HG03439 (cell line): Measurements from ENCODE around the gene HCRTR2.

ENCODE experiments used
- ATAC-seq: cut with Tn5 transposase; IDR thresholded peaks from one replicate; pipeline ENCODE4 v1.9.1; 2021; ENCODE audit warnings: mild to moderate bottlenecking, moderate library complexity; ENCODE audit not compliant: unreplicated experiment

HCRTR2 gene

GRCh38 chr6:55319961-55320695, 145.8 kb downstream of the HCRTR2 start:
- no peak for ATAC-seq

DNA sequence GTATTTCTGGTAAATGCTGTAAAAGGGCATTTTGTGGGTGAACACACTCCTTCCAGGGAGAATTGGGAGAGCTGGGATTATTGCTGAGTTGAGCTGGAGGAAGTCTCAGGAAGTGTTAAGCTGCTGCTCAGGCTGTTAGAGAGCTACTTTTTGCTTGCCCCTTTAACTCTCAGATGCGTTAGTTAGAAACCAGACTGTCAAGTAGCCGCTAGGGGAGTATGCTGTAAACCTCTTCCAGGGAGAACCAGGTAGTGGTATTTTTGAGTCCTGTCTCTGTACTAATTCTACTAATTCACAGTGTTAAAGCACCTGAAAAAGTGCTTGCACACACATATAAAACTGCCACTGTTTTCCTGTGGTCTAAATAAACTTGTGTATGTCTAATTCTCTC, 146.4 kb downstream of the HCRTR2 start:
- no peak for ATAC-seq

DNA sequence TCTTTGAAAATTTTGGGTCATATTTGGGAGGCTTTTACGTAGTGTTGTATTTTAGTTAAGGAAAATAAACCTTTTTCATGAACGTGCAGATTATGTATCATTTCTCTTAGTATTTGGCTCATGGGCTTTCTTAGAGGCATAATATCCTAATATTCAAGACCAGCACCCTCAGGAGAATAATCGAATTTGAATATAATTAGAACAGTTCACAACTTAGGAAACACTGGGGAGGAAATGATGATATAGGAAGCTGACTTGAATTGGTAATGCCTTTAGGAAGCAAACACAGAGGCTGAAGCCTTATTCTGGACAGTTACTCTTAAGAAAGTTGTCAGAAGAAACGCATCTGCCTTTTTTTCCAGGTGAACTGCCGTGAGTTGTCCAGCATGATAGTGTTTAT, 152.9 kb downstream of the HCRTR2 start, which contains the start of gene GFRAL:
TSS of gene GFRAL (plus strand) at position 301 of the 400 bp plus-strand sequence. CDS start at position 387, 86 bp downstream.
- no peak for ATAC-seq
